Measurements from ENCODE around the gene ADAM21.
"Not testable (repeated sequence)": the region's sequence is repeated elsewhere in the genome, so short reads cannot be mapped to it uniquely, and the experiment has no call there.

- TF ChIP-seq CTCF (conservative IDR thresholded peaks at IDR 0.05); ZFX (IDR thresholded peaks at IDR 0.05): not testable (repeated sequence)
Measured at GRCh38 chr14:70419270-70419931, 32.6 kb upstream of the ADAM21 start.
